ENCODE measurements around the gene UGT2A2.

UGT2A2 gene

GRCh38 chr4:69563424-69563823 lies 76.0 kb downstream of the UGT2A2 start:
- CTCF ChIA-PET, result interaction anchor here (0.6 kb wide), 1 partner anchor 1133 kb away, joined by 4 read pairs; no protein-coding TSS in a partner anchor
- POLR2A ChIA-PET (ENCODE audit: low non-redundant PET), result no interaction called here
- H3K27ac ChIP-seq, result no peak overlapping the region
- no peak for TF ChIP-seq CTCF (conservative IDR thresholded peaks at IDR 0.05; ENCODE audit: low read depth)
- DNase-seq (ENCODE audit: low spot score), result no peak

GRCh38 chr4:69549651-69550050 lies 89.8 kb downstream of the UGT2A2 start:
- POLR2A ChIA-PET (ENCODE audit: low non-redundant PET), result no interaction called here
- no peak overlapping the region for H3K27ac ChIP-seq
- CTCF ChIA-PET, result interaction anchor here (0.6 kb wide), 1 partner anchor 202 kb away, joined by 3 read pairs; no protein-coding TSS in a partner anchor
- no peak for TF ChIP-seq CTCF (conservative IDR thresholded peaks at IDR 0.05; ENCODE audit: low read depth)
- DNase-seq (ENCODE audit: low spot score), result no peak

GRCh38 chr4:69546134-69546765 lies 93.2 kb downstream of the UGT2A2 start:
- DNase-seq (ENCODE audit: low spot score), result no peak
- H3K27ac ChIP-seq, result no peak overlapping the region
- POLR2A ChIA-PET (ENCODE audit: low non-redundant PET), result no interaction called here
- TF ChIP-seq CTCF (conservative IDR thresholded peaks at IDR 0.05; ENCODE audit: low read depth), result no peak
- CTCF ChIA-PET, result interaction anchor here (0.7 kb wide), 1 partner anchor 13 kb away, joined by 5 read pairs; no protein-coding TSS in a partner anchor

All from RWPE1 (cell line).